Choroid plexus epithelial cell (primary cell): Measurements from ENCODE around the gene TP53BP2.
"Not testable (repeated sequence)": the region's sequence is repeated elsewhere in the genome, so short reads cannot be mapped to it uniquely, and the experiment has no call there.

ENCODE experiments used
- DNase-seq: peaks from one replicate; pipeline ENCODE4 v3.0.0-alpha.2; 2010; ENCODE audit warnings: low read depth
- H3K4me3 ChIP-seq: 2 replicates; pipeline ENCODE4 v1.5.1; 2011; ENCODE audit warnings: low read depth, mild to moderate bottlenecking, control low read depth, low read length, moderate library complexity
- TF ChIP-seq, protein P1 (sequence below): conservative IDR thresholded peaks from 2 replicates; pipeline ENCODE4 v1.5.1; 2011; ENCODE audit warnings: low read depth, mild to moderate bottlenecking, control low read depth, inconsistent platforms, low read length, moderate library complexity

The TP53BP2 gene

DNA sequence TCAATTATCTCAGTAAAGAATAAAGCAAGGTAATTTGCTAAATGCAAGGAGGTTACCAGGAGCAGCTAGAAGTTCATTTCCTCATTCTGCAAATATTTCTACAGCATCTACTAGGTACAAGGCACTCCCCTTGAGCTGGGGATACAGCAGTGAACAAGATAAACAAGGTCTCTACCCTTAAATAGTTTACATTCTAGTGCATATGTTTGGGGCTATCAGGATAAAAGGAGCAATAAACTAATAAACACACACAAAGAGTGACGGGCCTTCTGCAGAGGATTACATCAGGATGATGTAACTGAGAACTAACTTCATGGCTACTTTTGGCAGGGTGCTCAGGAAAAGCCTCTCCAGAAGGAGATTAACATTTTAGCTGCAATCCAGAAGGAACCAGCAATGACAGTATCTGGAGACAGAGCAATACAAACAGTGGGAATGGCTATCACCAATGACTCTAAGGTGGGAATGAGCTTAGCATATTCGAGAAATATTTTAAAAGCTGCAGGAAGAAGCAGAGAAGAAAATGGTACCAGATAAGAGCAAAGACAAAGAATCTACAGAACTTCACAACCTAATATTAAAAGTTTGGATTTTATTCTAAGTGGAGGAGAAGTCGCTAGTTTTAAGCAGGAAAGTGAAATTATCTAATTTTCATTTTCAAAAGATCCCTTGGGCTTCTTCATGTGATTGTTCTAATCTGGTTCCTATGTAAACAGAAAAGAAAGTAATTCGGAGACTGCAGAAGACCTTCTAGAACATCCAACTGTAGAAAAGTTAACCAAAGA, 25.8 kb downstream of the TP53BP2 start:
- DNase-seq: peak; percentile 73
- TF ChIP-seq, protein P1, sequence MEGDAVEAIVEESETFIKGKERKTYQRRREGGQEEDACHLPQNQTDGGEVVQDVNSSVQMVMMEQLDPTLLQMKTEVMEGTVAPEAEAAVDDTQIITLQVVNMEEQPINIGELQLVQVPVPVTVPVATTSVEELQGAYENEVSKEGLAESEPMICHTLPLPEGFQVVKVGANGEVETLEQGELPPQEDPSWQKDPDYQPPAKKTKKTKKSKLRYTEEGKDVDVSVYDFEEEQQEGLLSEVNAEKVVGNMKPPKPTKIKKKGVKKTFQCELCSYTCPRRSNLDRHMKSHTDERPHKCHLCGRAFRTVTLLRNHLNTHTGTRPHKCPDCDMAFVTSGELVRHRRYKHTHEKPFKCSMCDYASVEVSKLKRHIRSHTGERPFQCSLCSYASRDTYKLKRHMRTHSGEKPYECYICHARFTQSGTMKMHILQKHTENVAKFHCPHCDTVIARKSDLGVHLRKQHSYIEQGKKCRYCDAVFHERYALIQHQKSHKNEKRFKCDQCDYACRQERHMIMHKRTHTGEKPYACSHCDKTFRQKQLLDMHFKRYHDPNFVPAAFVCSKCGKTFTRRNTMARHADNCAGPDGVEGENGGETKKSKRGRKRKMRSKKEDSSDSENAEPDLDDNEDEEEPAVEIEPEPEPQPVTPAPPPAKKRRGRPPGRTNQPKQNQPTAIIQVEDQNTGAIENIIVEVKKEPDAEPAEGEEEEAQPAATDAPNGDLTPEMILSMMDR: no peak
- H3K4me3 ChIP-seq: no peak overlapping the region

GRCh38 chr1:223817265-223817664, 28.5 kb downstream of the TP53BP2 start:
- DNase-seq, H3K4me3 ChIP-seq: not testable (repeated sequence)

DNA sequence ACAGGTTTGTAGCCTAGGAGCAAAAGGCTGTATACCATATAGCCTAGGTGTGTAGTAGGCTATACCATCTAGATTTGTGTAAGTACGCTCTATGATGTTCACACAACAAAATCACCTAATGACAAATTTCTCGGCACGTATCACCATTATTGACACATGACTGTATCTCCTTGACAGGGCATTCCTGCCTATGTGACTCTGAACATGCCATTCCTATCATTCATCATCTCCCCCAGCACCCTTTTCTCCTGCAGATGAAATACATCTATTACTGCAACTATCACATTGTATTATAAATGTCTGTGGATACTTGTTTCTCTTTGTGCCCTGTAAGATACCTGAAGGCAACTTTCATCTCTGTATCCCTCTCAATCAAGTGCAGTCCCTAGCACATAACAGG, 29.9 kb downstream of the TP53BP2 start:
- H3K4me3 ChIP-seq: no peak overlapping the region
- DNase-seq: peak; percentile 62
- TF ChIP-seq, protein P1: no peak

DNA sequence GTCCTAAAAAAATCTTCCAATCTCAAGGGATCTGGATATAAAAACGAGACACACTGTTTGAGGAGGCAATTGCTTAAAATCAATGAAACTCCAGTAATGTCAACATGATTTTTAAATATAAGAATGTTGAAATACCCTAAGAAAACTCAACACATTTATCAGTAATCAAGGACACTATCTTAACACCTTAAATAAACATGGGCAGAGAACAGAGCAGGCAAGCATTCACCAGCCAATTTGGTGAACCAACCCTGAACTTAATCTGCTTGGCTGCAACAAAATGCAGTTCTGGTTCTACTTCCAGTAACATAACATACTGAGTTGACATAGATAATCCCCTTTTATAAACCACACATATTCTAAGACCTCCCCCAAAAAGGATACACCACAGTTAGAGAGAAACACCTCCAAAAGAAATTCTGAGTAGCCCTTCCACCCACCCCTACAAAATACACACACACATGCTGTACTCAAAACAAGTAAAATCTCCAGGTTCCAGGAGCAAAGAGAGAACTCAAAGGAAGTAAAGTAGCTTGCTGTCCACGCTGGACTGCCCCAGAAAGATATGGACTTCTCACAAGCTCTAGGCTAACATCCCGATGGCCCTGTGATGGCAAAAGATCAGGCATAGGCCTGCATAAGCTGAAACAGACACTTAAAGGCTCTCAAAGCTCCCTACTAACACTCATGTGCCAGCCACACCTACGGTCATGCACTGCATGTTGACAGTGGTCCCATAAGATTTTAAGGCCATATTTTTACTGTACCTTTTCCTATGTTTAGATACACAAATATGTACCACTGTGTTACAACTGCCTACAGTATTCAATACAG, 30.5 kb downstream of the TP53BP2 start:
- H3K4me3 ChIP-seq: no peak overlapping the region
- TF ChIP-seq, protein P1: no peak
- no peak for DNase-seq

DNA sequence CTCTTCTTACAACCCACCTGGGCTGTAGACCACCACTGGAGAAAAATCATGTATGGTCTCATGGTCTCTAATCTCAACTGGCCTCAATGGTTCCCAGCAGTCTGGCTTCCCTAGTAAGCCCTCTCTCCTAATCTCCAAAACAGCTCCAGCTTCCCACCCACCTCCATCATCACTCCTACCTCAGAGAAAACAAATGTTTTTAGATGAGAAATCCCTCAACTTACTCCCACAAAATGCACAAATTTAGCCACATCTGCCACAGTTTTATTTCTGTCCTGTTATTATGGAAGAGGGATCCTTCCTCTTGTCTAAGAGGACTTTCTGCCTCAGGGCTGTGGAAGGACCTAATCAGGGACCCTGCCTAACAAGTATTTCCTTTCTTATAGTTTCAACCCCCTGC, 32.1 kb downstream of the TP53BP2 start:
- no peak for DNase-seq
- H3K4me3 ChIP-seq: no peak overlapping the region
- TF ChIP-seq, protein P1: no peak

- no peak overlapping the region for H3K4me3 ChIP-seq
- TF ChIP-seq, protein P1: peak; percentile 58
- peak; percentile 72 for DNase-seq
Observed at GRCh38 chr1:223811634-223812101, 34.1 kb downstream of the TP53BP2 start.

GRCh38 chr1:223810586-223810985, 35.2 kb downstream of the TP53BP2 start:
- no peak overlapping the region for H3K4me3 ChIP-seq
- DNase-seq: no peak
- TF ChIP-seq, protein P1: no peak

DNA sequence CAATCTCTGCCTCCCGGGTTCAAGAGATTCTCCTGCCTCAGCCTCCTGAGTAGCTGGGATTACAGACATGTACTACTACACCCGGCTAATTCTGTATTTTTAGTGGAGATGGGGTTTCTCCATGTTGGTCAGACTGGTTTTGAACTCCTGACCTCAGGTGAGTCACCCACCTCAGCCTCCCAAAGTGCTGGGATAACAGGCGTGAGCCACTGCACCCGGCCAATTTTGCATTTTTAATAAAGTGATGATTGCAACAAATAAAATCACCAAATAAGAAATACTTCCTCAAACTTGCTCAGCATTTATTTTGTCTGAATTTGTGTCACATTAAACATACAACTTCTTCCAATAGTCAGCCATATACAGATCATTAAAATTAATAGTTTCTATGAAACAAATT, 35.8 kb downstream of the TP53BP2 start:
- not testable (repeated sequence) for H3K4me3 ChIP-seq, DNase-seq
